Stimulated activated CD4-positive, alpha-beta T cell treated with anti-CD3 and anti-CD28 coated beads, Interleukin-4, amount 100 ng/mL, for 1 hour (primary cell): Measurements from ENCODE around the gene STX8.

Source experiments
- DNase-seq: peaks from one replicate; pipeline ENCODE4 v3.0.0-alpha.2; 2020

STX8 gene

GRCh38 chr17:9220398-9221146 lies 355.0 kb downstream of the STX8 start:
- DNase-seq, result no peak

GRCh38 chr17:9219631-9220397 lies 355.8 kb downstream of the STX8 start:
- no peak for DNase-seq

GRCh38 chr17:9218911-9219310 lies 356.7 kb downstream of the STX8 start:
- no peak for DNase-seq

- DNase-seq, result no peak
These were observed 357.5 kb downstream of the STX8 start for GRCh38 chr17:9218064-9218635.

GRCh38 chr17:9217151-9218056 lies 358.2 kb downstream of the STX8 start:
- DNase-seq, result no peak

- DNase-seq, result no peak
These were observed 360.2 kb downstream of the STX8 start for GRCh38 chr17:9215465-9215864.

- DNase-seq, result no peak
These were observed 362.3 kb downstream of the STX8 start for GRCh38 chr17:9213303-9213640.

GRCh38 chr17:9212376-9213302 lies 363.0 kb downstream of the STX8 start:
- no peak for DNase-seq

- no peak for DNase-seq
These were observed 364.4 kb downstream of the STX8 start for GRCh38 chr17:9211133-9211765.

GRCh38 chr17:9209781-9210370 lies 365.7 kb downstream of the STX8 start:
- DNase-seq, result no peak

GRCh38 chr17:9209347-9209746 lies 366.3 kb downstream of the STX8 start:
- DNase-seq, result no peak

- DNase-seq, result no peak
These were observed 367.1 kb downstream of the STX8 start for GRCh38 chr17:9208381-9209105.

GRCh38 chr17:9206741-9207332 lies 368.8 kb downstream of the STX8 start:
- DNase-seq, result no peak

GRCh38 chr17:9206410-9206703 lies 369.3 kb downstream of the STX8 start:
- DNase-seq, result no peak

GRCh38 chr17:9205520-9206409 lies 369.9 kb downstream of the STX8 start:
- DNase-seq, result no peak

GRCh38 chr17:9204637-9205329 lies 370.8 kb downstream of the STX8 start:
- no peak for DNase-seq

GRCh38 chr17:9203771-9204425 lies 371.7 kb downstream of the STX8 start:
- DNase-seq, result no peak

GRCh38 chr17:9202532-9202931 lies 373.1 kb downstream of the STX8 start:
- DNase-seq, result no peak
